Measurements from ENCODE around the gene RUSC1. TPM values are rescaled to one million over a fixed set of nuclear protein-coding genes. Genes with fewer than 3 reads are reported as not detected.

Gene RUSC1
- total and polyA plus RNA-seq, 2 of the 8 experiments (the other 6 are each of a cell fraction or from before 2014, with no cell fraction given) = 54.6 to 90.4 TPM

DNA sequence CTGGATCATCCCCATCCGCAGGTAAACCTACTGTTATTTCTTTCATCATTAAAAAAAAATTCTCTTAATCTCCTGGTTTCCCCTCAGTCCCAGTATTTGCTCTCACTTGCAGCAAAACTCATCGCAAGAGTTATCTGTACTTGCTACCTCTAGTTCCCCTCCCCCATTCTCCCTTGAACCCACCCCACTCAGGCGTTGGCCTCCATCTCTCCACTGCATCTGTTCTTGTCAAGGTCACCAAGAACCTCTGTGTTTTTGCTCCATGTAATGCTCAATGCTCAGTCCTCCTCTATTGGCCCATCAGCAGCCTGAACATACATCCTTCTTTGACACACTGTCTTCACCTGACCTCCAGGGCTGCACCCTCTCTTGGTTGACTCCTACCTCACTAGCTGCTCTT is 24.0 kb upstream of the RUSC1 start (continued):
- TF ChIP-seq CHD7 (IDR thresholded peaks at IDR 0.05; ENCODE audit: insufficient replicate concordance, low read length) (no peak), RXRA (IDR thresholded peaks at IDR 0.05; ENCODE audit: insufficient read depth, low read depth, low read length) (no peak)
